HG03442 (cell line): ENCODE data around the gene NBPF19.
"Not testable (repeated sequence)": the region's sequence is repeated elsewhere in the genome, so short reads cannot be mapped to it uniquely, and the experiment has no call there.

ENCODE experiments used
- ATAC-seq: cut with Tn5 transposase; IDR thresholded peaks from one replicate; pipeline ENCODE4 v1.9.1; 2021; ENCODE audit warnings: mild to moderate bottlenecking, moderate library complexity; ENCODE audit not compliant: unreplicated experiment

NBPF19 gene, protein sequence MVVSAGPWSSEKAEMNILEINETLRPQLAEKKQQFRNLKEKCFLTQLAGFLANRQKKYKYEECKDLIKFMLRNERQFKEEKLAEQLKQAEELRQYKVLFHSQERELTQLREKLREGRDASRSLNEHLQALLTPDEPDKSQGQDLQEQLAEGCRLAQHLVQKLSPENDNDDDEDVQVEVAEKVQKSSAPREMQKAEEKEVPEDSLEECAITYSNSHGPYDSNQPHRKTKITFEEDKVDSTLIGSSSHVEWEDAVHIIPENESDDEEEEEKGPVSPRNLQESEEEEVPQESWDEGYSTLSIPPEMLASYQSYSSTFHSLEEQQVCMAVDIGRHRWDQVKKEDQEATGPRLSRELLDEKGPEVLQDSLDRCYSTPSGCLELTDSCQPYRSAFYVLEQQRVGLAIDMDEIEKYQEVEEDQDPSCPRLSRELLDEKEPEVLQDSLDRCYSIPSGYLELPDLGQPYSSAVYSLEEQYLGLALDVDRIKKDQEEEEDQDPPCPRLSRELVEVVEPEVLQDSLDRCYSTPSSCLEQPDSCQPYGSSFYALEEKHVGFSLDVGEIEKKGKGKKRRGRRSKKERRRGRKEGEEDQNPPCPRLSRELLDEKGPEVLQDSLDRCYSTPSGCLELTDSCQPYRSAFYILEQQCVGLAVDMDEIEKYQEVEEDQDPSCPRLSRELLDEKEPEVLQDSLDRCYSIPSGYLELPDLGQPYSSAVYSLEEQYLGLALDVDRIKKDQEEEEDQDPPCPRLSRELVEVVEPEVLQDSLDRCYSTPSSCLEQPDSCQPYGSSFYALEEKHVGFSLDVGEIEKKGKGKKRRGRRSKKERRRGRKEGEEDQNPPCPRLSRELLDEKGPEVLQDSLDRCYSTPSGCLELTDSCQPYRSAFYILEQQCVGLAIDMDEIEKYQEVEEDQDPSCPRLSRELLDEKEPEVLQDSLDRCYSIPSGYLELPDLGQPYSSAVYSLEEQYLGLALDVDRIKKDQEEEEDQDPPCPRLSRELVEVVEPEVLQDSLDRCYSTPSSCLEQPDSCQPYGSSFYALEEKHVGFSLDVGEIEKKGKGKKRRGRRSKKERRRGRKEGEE (N-terminal part only)

DNA sequence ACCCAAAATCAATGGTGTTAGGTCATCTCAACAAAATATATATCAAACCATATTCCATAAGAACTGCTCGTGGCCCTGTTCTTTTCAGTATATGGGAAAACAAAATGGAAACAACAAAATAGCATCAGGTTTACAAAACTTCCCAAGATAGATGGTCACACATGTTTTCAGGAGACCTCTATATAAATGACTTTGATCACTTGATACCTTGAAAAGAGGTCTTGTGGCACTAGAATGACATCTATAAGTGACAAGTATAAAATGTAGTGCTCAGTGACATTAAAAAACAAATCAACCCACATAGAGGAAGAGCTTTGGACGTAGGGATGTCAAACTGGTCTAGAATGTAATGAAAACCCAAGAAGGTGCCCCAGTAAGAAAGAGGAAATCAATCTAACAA lies at the start of gene NBPF19:
NBPF19 (plus strand) TSS at position 301 of the 400 bp plus-strand sequence. CDS start 888 bp downstream, outside the sequence.
- not testable (repeated sequence) for ATAC-seq

DNA sequence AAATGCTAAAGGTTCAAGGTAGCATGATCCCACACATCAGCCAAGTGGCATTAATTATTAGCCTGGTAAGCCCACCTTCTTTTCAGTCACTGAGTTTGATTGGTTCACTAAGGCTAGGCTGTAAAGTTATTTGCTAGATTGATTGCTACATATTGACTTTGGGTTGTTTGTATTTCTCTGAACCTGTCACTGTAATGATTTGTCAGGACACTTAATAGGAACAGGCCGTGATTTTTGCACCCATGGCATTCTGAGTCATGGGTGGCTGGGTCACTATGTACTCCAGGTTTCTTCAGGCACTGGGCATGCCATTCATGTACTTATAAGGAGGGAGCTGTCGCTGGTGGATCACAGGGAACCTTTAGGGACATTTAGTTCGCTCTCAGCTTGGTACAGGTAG lies 46.5 kb upstream of the NBPF19 start:
- not testable (repeated sequence) for ATAC-seq

- not testable (repeated sequence) for ATAC-seq
Measured at GRCh38 chr1:149445451-149445850, 29.4 kb upstream of the NBPF19 start.

GRCh38 chr1:149452196-149452595 lies 22.6 kb upstream of the NBPF19 start:
- not testable (repeated sequence) for ATAC-seq

DNA sequence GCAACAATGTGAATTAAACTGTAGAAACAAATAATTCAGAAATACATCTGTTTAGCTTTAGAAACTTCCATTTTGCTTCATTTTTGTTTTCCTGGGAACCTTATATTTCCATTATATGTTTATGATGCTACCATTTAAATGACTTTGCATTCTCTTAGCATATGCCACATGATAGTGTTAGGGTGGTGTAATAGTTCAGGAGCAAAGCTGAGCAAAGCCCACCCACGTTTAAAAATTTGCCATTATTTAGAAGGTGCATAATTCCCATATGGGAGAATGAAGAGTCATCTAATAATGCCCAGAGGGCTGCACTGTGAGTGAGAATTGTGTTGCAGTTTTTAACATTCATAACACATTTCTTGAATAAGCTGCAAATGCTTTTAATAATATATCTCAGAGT lies 22.2 kb upstream of the NBPF19 start:
- not testable (repeated sequence) for ATAC-seq

GRCh38 chr1:149558350-149558825 lies 83.5 kb downstream of the NBPF19 start:
- ATAC-seq: not testable (repeated sequence)

- not testable (repeated sequence) for ATAC-seq
Measured at GRCh38 chr1:149561806-149562205, 87.0 kb downstream of the NBPF19 start.

DNA sequence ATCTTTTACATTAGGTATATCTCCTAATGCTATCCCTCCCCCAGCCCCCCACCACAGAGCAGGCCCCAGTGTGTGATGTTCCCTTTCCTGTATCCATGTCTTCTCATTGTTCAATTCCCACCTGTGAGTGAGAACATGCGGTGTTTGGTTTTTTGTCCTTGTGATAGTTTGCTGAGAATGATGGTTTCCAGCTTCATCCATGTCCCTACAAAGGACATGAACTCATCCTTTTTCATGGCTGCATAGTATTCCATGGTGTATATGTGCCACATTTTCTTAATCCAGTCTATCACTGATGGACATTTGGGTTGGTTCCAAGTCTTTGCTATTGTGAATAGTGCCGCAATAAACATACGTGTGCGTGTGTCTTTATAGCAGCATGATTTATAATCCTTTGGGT lies 90.6 kb downstream of the NBPF19 start:
- not testable (repeated sequence) for ATAC-seq

DNA sequence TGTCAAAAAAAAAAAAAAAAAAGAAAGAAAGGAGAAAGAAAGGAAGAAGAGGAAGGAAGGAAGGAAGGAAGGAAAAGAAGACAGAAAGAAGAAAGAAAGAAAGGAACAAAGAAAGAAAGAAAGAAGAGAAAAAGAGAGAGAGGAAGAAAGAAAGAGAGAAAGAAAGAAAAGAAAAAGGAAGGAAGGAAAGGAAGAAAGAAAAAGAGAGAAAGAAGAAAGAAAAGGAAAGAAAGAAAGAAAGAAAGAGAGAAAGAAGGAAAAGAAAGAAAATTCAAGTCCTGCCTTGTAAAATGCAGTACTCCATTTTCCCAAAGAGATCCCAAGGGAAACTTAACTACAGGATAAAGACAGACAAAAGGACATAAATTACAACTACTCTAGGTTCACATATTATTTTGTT lies 97.9 kb downstream of the NBPF19 start:
- not testable (repeated sequence) for ATAC-seq

DNA sequence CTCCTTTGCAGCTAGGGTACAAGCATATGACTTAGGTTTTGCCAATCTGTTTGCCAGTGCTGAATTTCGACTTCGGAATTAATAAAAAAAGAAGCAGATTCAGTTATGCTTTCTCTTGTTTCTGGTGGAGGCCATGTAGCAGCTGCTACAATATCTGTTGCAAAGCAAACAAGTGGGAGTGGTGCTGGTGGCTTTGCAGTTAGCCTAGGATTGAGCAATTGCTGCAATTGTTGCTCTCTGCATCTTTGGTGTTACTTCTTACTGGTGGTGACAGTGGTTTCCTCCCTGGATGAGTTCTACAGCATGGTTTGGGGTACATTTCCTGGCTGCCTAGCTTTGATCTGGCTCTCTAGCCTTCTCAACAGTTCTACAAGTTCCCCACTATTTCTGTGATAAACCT lies 110.7 kb downstream of the NBPF19 start:
- not testable (repeated sequence) for ATAC-seq
